Parathyroid adenoma (tissue), 2 donors: Measurements from ENCODE around the gene YEATS4.

Experiments used
- H2AFZ ChIP-seq: fragments of 300-600 bp; sonication (generic); one replicate; pipeline ENCODE4 v1.7.0; 2017; ENCODE audit warnings: antibody characterized with exemption, mild to moderate bottlenecking
- H3K27ac ChIP-seq: fragments of 300-600 bp; sonication (generic); one replicate; pipeline ENCODE4 v1.7.0; 2017
- H3K27me3 ChIP-seq: fragments of 300-600 bp; sonication (generic); one replicate; pipeline ENCODE4 v1.7.0; 2017; ENCODE audit warnings: low read length; ENCODE audit not compliant: control insufficient read depth, insufficient read depth
- H3K36me3 ChIP-seq: fragments of 300-600 bp; sonication (generic); one replicate; pipeline ENCODE4 v1.7.0; 2017; ENCODE audit warnings: low read length; ENCODE audit not compliant: control insufficient read depth, insufficient read depth
- H3K4me1 ChIP-seq: fragments of 300-600 bp; sonication (generic); one replicate; pipeline ENCODE4 v1.7.0; 2017; ENCODE audit warnings: control low read depth
- H3K4me2 ChIP-seq: fragments of 300-600 bp; sonication (generic); one replicate; pipeline ENCODE4 v1.7.0; 2017; ENCODE audit warnings: low read length
- H3K4me3 ChIP-seq: fragments of 300-600 bp; sonication (generic); one replicate; pipeline ENCODE4 v1.7.0; 2017; ENCODE audit warnings: low read depth, low read length
- H3K79me2 ChIP-seq: fragments of 300-600 bp; sonication (generic); one replicate; pipeline ENCODE4 v1.7.0; 2017; ENCODE audit warnings: control low read depth
- H3K9ac ChIP-seq: fragments of 300-600 bp; sonication (generic); one replicate; pipeline ENCODE4 v1.7.0; 2017; ENCODE audit warnings: mild to moderate bottlenecking
- H3K9me3 ChIP-seq: fragments of 300-600 bp; sonication (generic); one replicate; pipeline ENCODE4 v1.7.0; 2017; ENCODE audit warnings: low read length; ENCODE audit not compliant: control insufficient read depth
- CTCF ChIP-seq: fragments of 300-600 bp; sonication (generic); IDR thresholded peaks from one replicate; pipeline ENCODE4 v1.7.0; 2017; ENCODE audit warnings: antibody characterized with exemption, mild to moderate bottlenecking
- donor health status: primary hyperparathyroidism.

The YEATS4 gene

GRCh38 chr12:69383074-69383473 is 23.5 kb downstream of the YEATS4 start:
- Histone ChIP-seq H3K9ac (no peak overlapping the region), H3K36me3 (no peaks in the 10 kb centered on the region), H3K79me2 (no peaks in the 10 kb centered on the region)

GRCh38 chr12:69385038-69385437 is 25.5 kb downstream of the YEATS4 start:
- no peak for TF ChIP-seq CTCF
- no peak overlapping the region for H2AFZ ChIP-seq
- no peak overlapping the region for H3K4me3 ChIP-seq
- H3K4me2 ChIP-seq, result no peak overlapping the region
- H3K36me3 ChIP-seq, result no peaks in the 10 kb centered on the region
- no peak overlapping the region for H3K27ac ChIP-seq
- H3K4me1 ChIP-seq, result no peaks in the 10 kb centered on the region
- no peak overlapping the region for H3K9ac ChIP-seq
- H3K9me3 ChIP-seq, result no peaks in the 10 kb centered on the region
- no peaks in the 10 kb centered on the region for H3K79me2 ChIP-seq
- H3K27me3 ChIP-seq, result no peaks in the 10 kb centered on the region

More at GRCh38 chr12:69383074-69383473, 23.5 kb downstream of the YEATS4 start:
- no peak overlapping the region for H3K4me3 ChIP-seq
- H3K27ac ChIP-seq, result no peak overlapping the region
- TF ChIP-seq CTCF, result no peak
- H3K4me1 ChIP-seq, result no peaks in the 10 kb centered on the region
- no peaks in the 10 kb centered on the region for H3K27me3 ChIP-seq
- no peak overlapping the region for H2AFZ ChIP-seq
- no peak overlapping the region for H3K4me2 ChIP-seq
- H3K9me3 ChIP-seq, result no peaks in the 10 kb centered on the region

- Histone ChIP-seq H3K27me3 (no peaks in the 10 kb centered on the region), H3K27ac (no peak overlapping the region), H3K4me1 (no peaks in the 10 kb centered on the region), H3K9ac (no peak overlapping the region), H3K4me2 (no peak overlapping the region), H3K4me3 (no peak overlapping the region), H3K36me3 (no peaks in the 10 kb centered on the region), H3K9me3 (no peaks in the 10 kb centered on the region), H2AFZ (no peak overlapping the region), H3K79me2 (no peaks in the 10 kb centered on the region)
- no peak for TF ChIP-seq CTCF
Observed at GRCh38 chr12:69386921-69387320, 27.4 kb downstream of the YEATS4 start.

- no peak overlapping the region for H3K4me3 ChIP-seq
- H3K4me1 ChIP-seq, result no peaks in the 10 kb centered on the region
- no peaks in the 10 kb centered on the region for H3K36me3 ChIP-seq
- no peaks in the 10 kb centered on the region for H3K79me2 ChIP-seq
- no peaks in the 10 kb centered on the region for H3K27me3 ChIP-seq
- TF ChIP-seq CTCF, result no peak
- H3K9ac ChIP-seq, result no peak overlapping the region
- H3K9me3 ChIP-seq, result no peaks in the 10 kb centered on the region
- no peak overlapping the region for H3K27ac ChIP-seq
- no peak overlapping the region for H2AFZ ChIP-seq
- H3K4me2 ChIP-seq, result no peak overlapping the region
Observed at GRCh38 chr12:69388371-69388770, 28.8 kb downstream of the YEATS4 start.

GRCh38 chr12:69389831-69390230 is 30.3 kb downstream of the YEATS4 start:
- Histone ChIP-seq H3K27ac (no peak overlapping the region), H3K4me3 (no peak overlapping the region), H3K4me2 (no peak overlapping the region), H3K9ac (no peak overlapping the region), H3K9me3 (no peaks in the 10 kb centered on the region), H3K27me3 (no peaks in the 10 kb centered on the region), H3K36me3 (no peaks in the 10 kb centered on the region), H2AFZ (no peak overlapping the region), H3K79me2 (no peaks in the 10 kb centered on the region), H3K4me1 (no peaks in the 10 kb centered on the region)
- no peak for TF ChIP-seq CTCF
